Spleen (tissue), 11 donors: ENCODE results near the gene GOLGA7B. TPM values are rescaled to one million over a fixed set of nuclear protein-coding genes. Genes with fewer than 3 reads are reported as not detected.
A peak's percentile ranks its signal among the peaks of the same experiment; 100 is the strongest.

Experiments
- DNase-seq: peaks from one replicate; pipeline ENCODE4 v3.0.0-alpha.2; 2020
- H3K27ac ChIP-seq, 8 donors: fragments of 200-600 bp; sonication (generic) in 7 of 8; 1 replicate in 4 of 8; 2 replicates in 4 of 8; pipeline versions ENCODE4 v1.5.0 to v1.8.0; 2016 to 2021; ENCODE audit warnings: inconsistent platforms in 4 of 8, mild to moderate bottlenecking in 4 of 8, moderate library complexity in 1 of 8
- H3K27me3 ChIP-seq, 7 donors: fragments of 200-600 bp; sonication (generic) in 6 of 7; replicated peaks in 1 of 7; 1 replicate in 4 of 7; 2 replicates in 3 of 7; pipeline versions ENCODE4 v1.5.0 to v1.8.0; 2016 to 2021; ENCODE audit warnings: inconsistent platforms in 3 of 7, mild to moderate bottlenecking in 1 of 7
- H3K36me3 ChIP-seq, 6 donors: fragments of 200-600 bp; sonication (generic) in 5 of 6; 1 replicate in 4 of 6; 2 replicates in 2 of 6; pipeline versions ENCODE4 v1.5.0 to v1.8.0; 2016 to 2021; ENCODE audit warnings: inconsistent platforms in 2 of 6
- H3K4me1 ChIP-seq, 6 donors: fragments of 200-600 bp; sonication (generic) in 5 of 6; 1 replicate in 3 of 6; 2 replicates in 3 of 6; pipeline versions ENCODE4 v1.5.0 to v1.8.0; 2016 to 2021; ENCODE audit warnings: inconsistent platforms in 3 of 6
- H3K4me3 ChIP-seq, 8 donors: fragments of 200-600 bp; sonication (generic) in 7 of 8; 1 replicate in 4 of 8; 2 replicates in 4 of 8; pipeline versions ENCODE4 v1.5.0 to v1.8.0; 2016 to 2021; ENCODE audit warnings: inconsistent platforms in 4 of 8, mild to moderate bottlenecking in 4 of 8, moderate library complexity in 2 of 8
- H3K9me3 ChIP-seq, 8 donors: fragments of 200-600 bp; sonication (generic) in 7 of 8; 1 replicate in 4 of 8; 2 replicates in 4 of 8; pipeline versions ENCODE4 v1.5.0 to v1.8.0; 2016 to 2021; ENCODE audit warnings: inconsistent platforms in 4 of 8
- CTCF ChIP-seq, 11 experiments: fragments of 200-600 bp in 7 of 11; fragments of 450-650 bp in 4 of 11; sonication (generic) in 4 of 11; IDR thresholded peaks in 8 of 11; conservative IDR thresholded peaks in 3 of 11; 1 replicate in 7 of 11; 2 replicates in 4 of 11; pipeline versions ENCODE4 v1.4.0 to v1.8.0; 2016 to 2021; ENCODE audit warnings: antibody characterized with exemption in 11 of 11, inconsistent platforms in 4 of 11, mild to moderate bottlenecking in 1 of 11
- POLR2A ChIP-seq, 3 donors: fragments of 450-650 bp; IDR thresholded peaks; one replicate each; pipeline ENCODE4 v1.5.1; 2017; ENCODE audit warnings: antibody characterized with exemption in 3 of 3, mild to moderate bottlenecking in 1 of 3
- POLR2AphosphoS5 ChIP-seq, 3 donors: sonication (generic); formaldehyde crosslinking; IDR thresholded peaks; one replicate each; pipeline ENCODE4 v1.5.1; 2017; ENCODE audit warnings: antibody characterized with exemption in 3 of 3
- WGBS, 5 donors: extraction: QIAGEN DNeasy Blood & Tissue Kit in 3 of 5; methylation state at CpG; one replicate each; pipeline versions ENCODE4 v1.1.5 to v1.1.7; 2013 to 2018; 5-methylcytosine and 5-hydroxymethylcytosine counted together
- intact Hi-C: fragments of 100-400 bp; cut with DNase I; formaldehyde crosslinking; loops from one replicate; pipeline ENCODE4 v1.15.0; 2023; ENCODE audit warnings: low total_unique reads
- polyA plus RNA-seq, 3 donors: library from polyadenylated mRNA; stranded (reverse); fragments of 200-250 nt; gene quantifications; one replicate each; pipeline ENCODE4 v1.2.1, GENCODE V29; 2013
- total RNA-seq, 7 donors: library from RNA; depleted of rRNA in 3 of 7; stranded (reverse); fragments of >200 nt in 3 of 7; fragmentation: NEBNext Ultra II Directional in 4 of 7; extraction: Animal tissue kit (Norgen Biotek cat#: 25700) in 4 of 7; gene quantifications; one replicate each; pipeline versions ENCODE4 v1.1.0 to v1.2.1, GENCODE V29; 2016 to 2021
- donor health status: healthy with polysubstance abuse.
- donor health status: DM: no; HTN: no; CAD: no; lungs with moderate emphysema.
- donor health status: DM: no; HTN: no; CAD: no.
- donor health status: Bipolar disorder and iron deficiency.
- donor health status: healthy.
- donor health status: DM: no; HTN: no; CAD: no.
- donor health status: DM: yes; HTN: yes; CAD: no.

The GOLGA7B gene
- total and polyA plus RNA-seq, 10 donors = 0.27 to 1.0 (median 0.52) TPM

GRCh38 chr10:97849103-97849686 is 448 bp upstream of the GOLGA7B start:
- Histone ChIP-seq H3K27me3 (peaks cover 0 to 91% (median 22%) of the 10 kb centered on the region in 7 donors), H3K9me3 (peaks cover 0 to 5% (median 0%) of the 10 kb centered on the region in 8 donors), H3K4me1 (peaks cover 4 to 34% (median 16%) of the 10 kb centered on the region in 6 donors), H3K27ac (peak overlapping the region in 3 of 8 donors; percentile 56 to 64 (median 59)), H3K36me3 (no peaks in the 10 kb centered on the region), H3K4me3 (peak overlapping the region; percentile 45 to 88 (median 69))
- peak; percentile 22 for DNase-seq
- intact Hi-C loops = no loop called here
- TF ChIP-seq CTCF (IDR thresholded peaks at IDR 0.05 in 8 of 11, conservative IDR thresholded peaks at IDR 0.05 in 3 of 11) (no peak), POLR2AphosphoS5 (IDR thresholded peaks at IDR 0.05) (no peak), POLR2A (IDR thresholded peaks at IDR 0.05) (no peak)
- WGBS, 5 donors = 1 to 7% (median 4%) methylated on average over 16 of the region's 16 CpGs

- no peaks in the 10 kb centered on the region for H3K36me3 ChIP-seq
- TF ChIP-seq POLR2A (IDR thresholded peaks at IDR 0.05) (no peak), POLR2AphosphoS5 (IDR thresholded peaks at IDR 0.05) (no peak), CTCF (IDR thresholded peaks at IDR 0.05 in 8 of 11, conservative IDR thresholded peaks at IDR 0.05 in 3 of 11) (no peak)
- H3K27me3 ChIP-seq = peaks cover 0 to 88% (median 22%) of the 10 kb centered on the region in 7 donors
- no peak overlapping the region for H3K27ac ChIP-seq
- DNase-seq = no peak
- intact Hi-C loops = no loop called here
- no peaks in the 10 kb centered on the region for H3K9me3 ChIP-seq
- WGBS, 5 donors = 18 to 27% (median 21%) methylated on average over 13 of the region's 13 CpGs
- peak overlapping the region in 5 of 8 donors; percentile 61 to 88 (median 70) for H3K4me3 ChIP-seq
- peaks cover 4 to 34% (median 16%) of the 10 kb centered on the region in 6 donors for H3K4me1 ChIP-seq
These were observed 803 bp downstream of the GOLGA7B start for GRCh38 chr10:97850446-97850845.

GRCh38 chr10:97851341-97852001 is 1.8 kb downstream of the GOLGA7B start:
- H3K27me3 ChIP-seq = peaks cover 0 to 81% (median 22%) of the 10 kb centered on the region in 7 donors
- peak; percentile 52 for DNase-seq
- TF ChIP-seq POLR2A (IDR thresholded peaks at IDR 0.05) (no peak), POLR2AphosphoS5 (IDR thresholded peaks at IDR 0.05) (no peak), CTCF (IDR thresholded peaks at IDR 0.05 in 8 of 11, conservative IDR thresholded peaks at IDR 0.05 in 3 of 11) (no peak)
- H3K27ac ChIP-seq = no peak overlapping the region
- 54 to 66% (median 65%) methylated on average over 5 to 7 of the region's 7 CpGs for WGBS, 5 donors
- H3K4me1 ChIP-seq = peaks cover 4 to 34% (median 16%) of the 10 kb centered on the region in 6 donors
- no peaks in the 10 kb centered on the region for H3K9me3 ChIP-seq
- no peaks in the 10 kb centered on the region for H3K36me3 ChIP-seq
- intact Hi-C loops = no loop called here
- H3K4me3 ChIP-seq = no peak overlapping the region

GRCh38 chr10:97852277-97852676 is 2.6 kb downstream of the GOLGA7B start:
- Histone ChIP-seq H3K27ac (no peak overlapping the region), H3K4me3 (no peak overlapping the region), H3K9me3 (no peaks in the 10 kb centered on the region), H3K4me1 (peaks cover 4 to 34% (median 16%) of the 10 kb centered on the region in 6 donors), H3K36me3 (no peaks in the 10 kb centered on the region), H3K27me3 (peaks cover 0 to 79% (median 22%) of the 10 kb centered on the region in 7 donors)
- 41 to 63% (median 58%) methylated on average over 3 of the region's 3 CpGs for WGBS, 5 donors
- TF ChIP-seq CTCF (IDR thresholded peaks at IDR 0.05 in 8 of 11, conservative IDR thresholded peaks at IDR 0.05 in 3 of 11) (no peak), POLR2AphosphoS5 (IDR thresholded peaks at IDR 0.05) (no peak), POLR2A (IDR thresholded peaks at IDR 0.05) (no peak)
- peak; percentile 23 for DNase-seq
- intact Hi-C loops = no loop called here
